ENCODE results near the gene RPS15. TPM values are rescaled to one million over a fixed set of nuclear protein-coding genes. Genes with fewer than 3 reads are reported as not detected.

The RPS15 gene
- total and polyA plus RNA-seq, 2 of the 13 experiments (the other 11 are each of a cell fraction or from before 2014, with no cell fraction given) = 695 to 1,411 TPM

DNA sequence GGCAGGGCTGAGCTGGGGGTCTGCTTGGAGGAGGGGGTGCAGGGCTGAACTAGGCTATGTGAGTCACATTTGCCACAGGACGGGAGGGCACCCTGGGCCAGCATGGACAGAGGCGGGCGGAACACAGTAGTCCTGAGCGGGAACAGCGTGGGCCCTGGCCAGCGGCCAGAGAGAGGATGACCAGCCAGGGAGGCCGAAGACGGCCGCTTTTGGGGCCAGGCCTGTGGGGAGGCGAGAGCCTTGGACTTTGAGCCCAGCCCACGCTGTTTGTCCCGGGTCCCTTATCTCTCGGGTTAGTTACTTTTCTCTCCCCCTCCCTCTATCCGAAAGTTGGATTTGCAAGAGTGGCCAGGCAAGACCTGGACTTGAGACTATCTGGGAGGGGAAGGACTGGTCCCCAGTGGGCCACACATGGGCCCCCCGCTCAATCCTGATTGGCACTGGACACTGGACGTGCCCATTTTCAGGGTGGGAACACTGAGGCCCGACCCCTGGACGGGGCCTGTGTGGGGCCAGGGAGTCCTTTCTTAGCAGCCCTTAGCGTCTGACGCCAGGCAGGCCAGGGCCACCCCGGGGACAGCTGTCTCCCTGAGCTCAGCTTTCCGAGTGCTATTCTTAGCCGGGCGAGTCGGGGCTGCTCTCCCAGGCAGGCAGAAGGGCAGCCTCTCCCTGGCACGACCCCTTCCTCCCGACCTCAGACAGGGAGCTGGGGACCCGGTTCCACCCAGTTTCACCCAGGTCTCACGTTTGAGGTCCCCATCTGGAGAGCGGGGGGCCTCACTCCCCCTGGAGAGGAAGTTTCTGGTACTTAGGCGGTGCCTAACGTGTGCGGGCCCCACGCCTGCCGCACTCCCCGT is 37.7 kb upstream of the RPS15 start (continued):
- TF ChIP-seq STAT6 (CRISPR knock-in tag; IDR thresholded peaks at IDR 0.05; ENCODE audit: borderline replicate concordance) (no peak), ZNF558 (CRISPR knock-in tag; IDR thresholded peaks at IDR 0.05; ENCODE audit: borderline replicate concordance) (peak; percentile 54; the same call in 1 of the 2 replicates), SOX13 (IDR thresholded peaks at IDR 0.05) (no peak), SOX13 (CRISPR knock-in tag; conservative IDR thresholded peaks at IDR 0.05 in 1 of 2, IDR thresholded peaks at IDR 0.05 in 1 of 2) (peak in 1 of 2 experiments; percentile 64; a peak in 2 of 4 replicates), ATF7 (IDR thresholded peaks at IDR 0.05) (no peak), ATF7 (CRISPR knock-in tag; IDR thresholded peaks at IDR 0.05) (peak; percentile 37; the same call in 1 of the 2 replicates), ZNF331 (CRISPR knock-in tag; IDR thresholded peaks at IDR 0.05) (peak; percentile 58; the same call in 1 of the 2 replicates), ZNF253 (CRISPR knock-in tag; IDR thresholded peaks at IDR 0.05; ENCODE audit: borderline replicate concordance) (no peak; the same call in 1 of the 2 replicates), CREB3 (CRISPR knock-in tag; IDR thresholded peaks at IDR 0.05) (no peak), NCOR1 (IDR thresholded peaks at IDR 0.05; ENCODE audit: borderline replicate concordance, low read length) (peak; percentile 86), ZNF317 (CRISPR knock-in tag; IDR thresholded peaks at IDR 0.05) (no peak; the same call in 1 of the 2 replicates), ZNF264 (CRISPR knock-in tag; IDR thresholded peaks at IDR 0.05) (peak; percentile 98), EEA1 (CRISPR knock-in tag; IDR thresholded peaks at IDR 0.05; ENCODE audit: borderline replicate concordance) (peak; percentile 11; the same call in 1 of the 2 replicates), ZNF772 (CRISPR knock-in tag; IDR thresholded peaks at IDR 0.05) (peak; percentile 82)
- TF ChIP-seq, protein P1, sequence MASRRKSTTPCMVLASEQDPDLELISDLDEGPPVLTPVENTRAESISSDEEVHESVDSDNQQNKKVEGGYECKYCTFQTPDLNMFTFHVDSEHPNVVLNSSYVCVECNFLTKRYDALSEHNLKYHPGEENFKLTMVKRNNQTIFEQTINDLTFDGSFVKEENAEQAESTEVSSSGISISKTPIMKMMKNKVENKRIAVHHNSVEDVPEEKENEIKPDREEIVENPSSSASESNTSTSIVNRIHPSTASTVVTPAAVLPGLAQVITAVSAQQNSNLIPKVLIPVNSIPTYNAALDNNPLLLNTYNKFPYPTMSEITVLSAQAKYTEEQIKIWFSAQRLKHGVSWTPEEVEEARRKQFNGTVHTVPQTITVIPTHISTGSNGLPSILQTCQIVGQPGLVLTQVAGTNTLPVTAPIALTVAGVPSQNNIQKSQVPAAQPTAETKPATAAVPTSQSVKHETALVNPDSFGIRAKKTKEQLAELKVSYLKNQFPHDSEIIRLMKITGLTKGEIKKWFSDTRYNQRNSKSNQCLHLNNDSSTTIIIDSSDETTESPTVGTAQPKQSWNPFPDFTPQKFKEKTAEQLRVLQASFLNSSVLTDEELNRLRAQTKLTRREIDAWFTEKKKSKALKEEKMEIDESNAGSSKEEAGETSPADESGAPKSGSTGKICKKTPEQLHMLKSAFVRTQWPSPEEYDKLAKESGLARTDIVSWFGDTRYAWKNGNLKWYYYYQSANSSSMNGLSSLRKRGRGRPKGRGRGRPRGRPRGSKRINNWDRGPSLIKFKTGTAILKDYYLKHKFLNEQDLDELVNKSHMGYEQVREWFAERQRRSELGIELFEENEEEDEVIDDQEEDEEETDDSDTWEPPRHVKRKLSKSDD (CRISPR knock-in tag; IDR thresholded peaks at IDR 0.05; ENCODE audit: low read depth) = peak; percentile 84; the same call in 1 of the 2 replicates
- TF ChIP-seq, protein P2, sequence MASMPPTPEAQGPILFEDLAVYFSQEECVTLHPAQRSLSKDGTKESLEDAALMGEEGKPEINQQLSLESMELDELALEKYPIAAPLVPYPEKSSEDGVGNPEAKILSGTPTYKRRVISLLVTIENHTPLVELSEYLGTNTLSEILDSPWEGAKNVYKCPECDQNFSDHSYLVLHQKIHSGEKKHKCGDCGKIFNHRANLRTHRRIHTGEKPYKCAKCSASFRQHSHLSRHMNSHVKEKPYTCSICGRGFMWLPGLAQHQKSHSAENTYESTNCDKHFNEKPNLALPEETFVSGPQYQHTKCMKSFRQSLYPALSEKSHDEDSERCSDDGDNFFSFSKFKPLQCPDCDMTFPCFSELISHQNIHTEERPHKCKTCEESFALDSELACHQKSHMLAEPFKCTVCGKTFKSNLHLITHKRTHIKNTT (CRISPR knock-in tag; IDR thresholded peaks at IDR 0.05) = no peak
